Liver (tissue), 9 donors: Measurements from ENCODE around the gene LARGE1. TPM values are rescaled to one million over a fixed set of nuclear protein-coding genes. Genes with fewer than 3 reads are reported as not detected.

Experiments
- DNase-seq: peaks from one replicate; pipeline ENCODE4 v3.0.0-alpha.2; 2017; ENCODE audit warnings: low spot score
- H3K27ac ChIP-seq, 2 donors: one replicate each; pipeline ENCODE4 v1.7.0; 2013; ENCODE audit warnings: inconsistent platforms in 2 of 2, low read length in 2 of 2, control low read depth in 1 of 2, low read depth in 1 of 2, mild to moderate bottlenecking in 1 of 2
- H3K27me3 ChIP-seq, 4 donors: one replicate each; pipeline versions ENCODE4 v1.6.1 to v1.7.0; 2013; ENCODE audit warnings: low read length in 3 of 4, inconsistent platforms in 1 of 4, mild to moderate bottlenecking in 1 of 4, moderate library complexity in 1 of 4; ENCODE audit not compliant: control insufficient read depth in 4 of 4, insufficient read depth in 4 of 4
- H3K36me3 ChIP-seq, 4 donors: one replicate each; pipeline versions ENCODE4 v1.6.1 to v1.7.0; 2013; ENCODE audit warnings: low read length in 3 of 4, mild to moderate bottlenecking in 3 of 4, low read depth in 1 of 4, moderate library complexity in 1 of 4; ENCODE audit not compliant: control insufficient read depth in 4 of 4, insufficient read depth in 3 of 4
- H3K4me1 ChIP-seq, 4 donors: one replicate each; pipeline versions ENCODE4 v1.6.1 to v1.7.0; 2013; ENCODE audit warnings: low read length in 3 of 4, mild to moderate bottlenecking in 3 of 4, moderate library complexity in 1 of 4; ENCODE audit not compliant: control insufficient read depth in 4 of 4, insufficient read depth in 4 of 4
- H3K4me3 ChIP-seq, 3 donors: one replicate each; pipeline versions ENCODE4 v1.6.1 to v1.7.0; 2013; ENCODE audit warnings: low read length in 3 of 3, control low read depth in 1 of 3, low read depth in 1 of 3, mild to moderate bottlenecking in 1 of 3
- H3K9ac ChIP-seq, 2 donors: one replicate each; pipeline ENCODE4 v1.7.0; 2013; ENCODE audit warnings: low read length in 2 of 2, mild to moderate bottlenecking in 2 of 2, moderate library complexity in 2 of 2, control low read depth in 1 of 2, low read depth in 1 of 2
- H3K9me3 ChIP-seq, 4 donors: one replicate each; pipeline versions ENCODE4 v1.6.1 to v1.7.0; 2013; ENCODE audit warnings: low read length in 3 of 4; ENCODE audit not compliant: control insufficient read depth in 4 of 4
- CTCF ChIP-seq: fragments of 150-350 bp; IDR thresholded peaks from 2 replicates; pipeline ENCODE4 v1.5.1; 2017; ENCODE audit warnings: improper control_type of control experiment, low read depth, low read length; ENCODE audit not compliant: missing input control
- EGR1 ChIP-seq, 2 donors: IDR thresholded peaks; 2 replicates each; pipeline ENCODE4 v1.6.1; 2016 to 2018; ENCODE audit warnings: antibody characterized with exemption in 2 of 2, low read depth in 2 of 2
- FOXA1 ChIP-seq: IDR thresholded peaks from 2 replicates; pipeline ENCODE4 v1.6.1; 2016; ENCODE audit warnings: antibody characterized with exemption
- FOXA2 ChIP-seq: IDR thresholded peaks from 2 replicates; pipeline ENCODE4 v1.6.1; 2016; ENCODE audit warnings: antibody characterized with exemption
- GABPA ChIP-seq, 2 donors: IDR thresholded peaks in 1 of 2; conservative IDR thresholded peaks in 1 of 2; 2 replicates each; pipeline ENCODE4 v1.6.1; 2016; ENCODE audit warnings: antibody characterized with exemption in 2 of 2, mild to moderate bottlenecking in 1 of 2, moderate library complexity in 1 of 2
- HNF4A ChIP-seq, 2 donors: conservative IDR thresholded peaks; 2 replicates each; pipeline ENCODE4 v1.6.1; 2016; ENCODE audit warnings: antibody characterized with exemption in 2 of 2, mild to moderate bottlenecking in 2 of 2
- HNF4G ChIP-seq: IDR thresholded peaks from 2 replicates; pipeline ENCODE4 v1.6.1; 2016; ENCODE audit warnings: antibody characterized with exemption
- JUND ChIP-seq, 2 donors: IDR thresholded peaks; 2 replicates each; pipeline ENCODE4 v1.6.1; 2016; ENCODE audit warnings: antibody characterized with exemption in 2 of 2
- MAX ChIP-seq: IDR thresholded peaks from 2 replicates; pipeline ENCODE4 v1.6.1; 2016; ENCODE audit warnings: antibody characterized with exemption
- NR2F2 ChIP-seq: IDR thresholded peaks from 2 replicates; pipeline ENCODE4 v1.6.1; 2016; ENCODE audit warnings: antibody characterized with exemption
- RAD21 ChIP-seq, 2 donors: IDR thresholded peaks; 2 replicates each; pipeline ENCODE4 v1.6.1; 2016; ENCODE audit warnings: antibody characterized with exemption in 2 of 2, mild to moderate bottlenecking in 2 of 2
- RXRA ChIP-seq, 2 donors: IDR thresholded peaks; 2 replicates each; pipeline ENCODE4 v1.6.1; 2017 to 2018; ENCODE audit warnings: antibody characterized with exemption in 2 of 2, mild to moderate bottlenecking in 1 of 2
- SP1 ChIP-seq: IDR thresholded peaks from 2 replicates; pipeline ENCODE4 v1.6.1; 2018; ENCODE audit warnings: antibody characterized with exemption, mild to moderate bottlenecking
- TAF1 ChIP-seq: conservative IDR thresholded peaks from 2 replicates; pipeline ENCODE4 v1.6.1; 2016; ENCODE audit warnings: antibody characterized with exemption, mild to moderate bottlenecking
- YY1 ChIP-seq: IDR thresholded peaks from 2 replicates; pipeline ENCODE4 v1.6.1; 2016; ENCODE audit warnings: antibody characterized with exemption, mild to moderate bottlenecking
- ZBTB33 ChIP-seq: IDR thresholded peaks from 2 replicates; pipeline ENCODE4 v1.6.1; 2016; ENCODE audit warnings: antibody characterized with exemption
- WGBS: extraction: QIAGEN DNeasy Blood & Tissue Kit; methylation state at CpG from one replicate; pipeline ENCODE4 v1.1.7; 2013; 5-methylcytosine and 5-hydroxymethylcytosine counted together
- polyA plus RNA-seq, 2 donors: library from polyadenylated mRNA; stranded (reverse) in 1 of 2; unstranded in 1 of 2; fragments of 200-250 nt in 1 of 2; fragments of >200 nt in 1 of 2; fragmentation: Nextera tagmentation in 1 of 2; extraction: Ambion mirVana in 1 of 2; gene quantifications; one replicate each; pipeline versions ENCODE4 v1.2.1 to v1.2.3, GENCODE V29; 2013 to 2015
- total RNA-seq, 2 donors: library from RNA; depleted of rRNA; stranded (reverse); fragments of >200 nt; gene quantifications; one replicate each; pipeline ENCODE4 v1.2.3, GENCODE V29; 2014
- donor health status: healthy.
- donor health status: healthy.
- donor health status: healthy.
- donor health status: healthy.
- donor health status: healthy.

Gene LARGE1
- total and polyA plus RNA-seq, 4 donors: 2.3 to 14.1 (median 5.7) TPM

GRCh38 chr22:33492210-33492651, 428.0 kb downstream of the LARGE1 start:
- H3K27ac ChIP-seq: no peak overlapping the region
- H3K36me3 ChIP-seq: peaks cover 0 to 2% (median 0%) of the 10 kb centered on the region in 4 donors
- DNase-seq: no peak
- 57% methylated on average over 4 of the region's 4 CpGs for WGBS
- H3K9ac ChIP-seq: no peak overlapping the region
- H3K4me1 ChIP-seq: no peaks in the 10 kb centered on the region
- H3K9me3 ChIP-seq: no peaks in the 10 kb centered on the region
- H3K27me3 ChIP-seq: no peaks in the 10 kb centered on the region
- TF ChIP-seq FOXA1 (no peak), MAX (no peak), RAD21 (IDR thresholded peaks at IDR 0.05) (peak in 1 of 2 donors; percentile 11), FOXA2 (no peak)
- no peak overlapping the region for H3K4me3 ChIP-seq

GRCh38 chr22:33487041-33487716, 433.1 kb downstream of the LARGE1 start:
- no peak for DNase-seq
- no peak overlapping the region for H3K4me3 ChIP-seq
- TF ChIP-seq JUND (IDR thresholded peaks at IDR 0.05): no peak
- TF ChIP-seq EGR1 (IDR thresholded peaks at IDR 0.05; ENCODE audit: low read depth in 2 of 2): no peak
- no peak for TF ChIP-seq FOXA2
- no peak for TF ChIP-seq MAX
- no peak for TF ChIP-seq HNF4A (conservative IDR thresholded peaks at IDR 0.05)
- no peak for TF ChIP-seq CTCF
- no peak for TF ChIP-seq TAF1
- no peak for TF ChIP-seq SP1
- no peak for TF ChIP-seq YY1
- TF ChIP-seq HNF4G: no peak
- no peak for TF ChIP-seq ZBTB33
- TF ChIP-seq NR2F2: no peak
- TF ChIP-seq GABPA (IDR thresholded peaks at IDR 0.05 in 1 of 2, conservative IDR thresholded peaks at IDR 0.05 in 1 of 2): no peak
- TF ChIP-seq RAD21 (IDR thresholded peaks at IDR 0.05): no peak
- no peak for TF ChIP-seq RXRA (IDR thresholded peaks at IDR 0.05)

More at GRCh38 chr22:33487041-33487716, 433.1 kb downstream of the LARGE1 start:
- Histone ChIP-seq H3K27ac (no peak overlapping the region), H3K9ac (no peak overlapping the region), H3K4me1 (no peaks in the 10 kb centered on the region), H3K27me3 (no peaks in the 10 kb centered on the region), H3K9me3 (no peaks in the 10 kb centered on the region), H3K36me3 (no peaks in the 10 kb centered on the region)
- 93% methylated on average over 6 of the region's 6 CpGs for WGBS
